ENCODE results near the gene DYRK4.

GRCh38 chr12:4580281-4580688 is 18.3 kb downstream of the DYRK4 start:
- TF ChIP-seq, protein P1, sequence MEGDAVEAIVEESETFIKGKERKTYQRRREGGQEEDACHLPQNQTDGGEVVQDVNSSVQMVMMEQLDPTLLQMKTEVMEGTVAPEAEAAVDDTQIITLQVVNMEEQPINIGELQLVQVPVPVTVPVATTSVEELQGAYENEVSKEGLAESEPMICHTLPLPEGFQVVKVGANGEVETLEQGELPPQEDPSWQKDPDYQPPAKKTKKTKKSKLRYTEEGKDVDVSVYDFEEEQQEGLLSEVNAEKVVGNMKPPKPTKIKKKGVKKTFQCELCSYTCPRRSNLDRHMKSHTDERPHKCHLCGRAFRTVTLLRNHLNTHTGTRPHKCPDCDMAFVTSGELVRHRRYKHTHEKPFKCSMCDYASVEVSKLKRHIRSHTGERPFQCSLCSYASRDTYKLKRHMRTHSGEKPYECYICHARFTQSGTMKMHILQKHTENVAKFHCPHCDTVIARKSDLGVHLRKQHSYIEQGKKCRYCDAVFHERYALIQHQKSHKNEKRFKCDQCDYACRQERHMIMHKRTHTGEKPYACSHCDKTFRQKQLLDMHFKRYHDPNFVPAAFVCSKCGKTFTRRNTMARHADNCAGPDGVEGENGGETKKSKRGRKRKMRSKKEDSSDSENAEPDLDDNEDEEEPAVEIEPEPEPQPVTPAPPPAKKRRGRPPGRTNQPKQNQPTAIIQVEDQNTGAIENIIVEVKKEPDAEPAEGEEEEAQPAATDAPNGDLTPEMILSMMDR (IDR thresholded peaks at IDR 0.05; ENCODE audit: low read depth, low read length) = no peak
- TF ChIP-seq EZH2phosphoT487 (IDR thresholded peaks at IDR 0.05; ENCODE audit: low read depth) = no peak

Data from OCI-LY3 (cell line).